LNCaP clone FGC (cell line): Measurements from ENCODE around the gene ZMAT3.

Experiments
- DNase-seq: peaks from one replicate; pipeline ENCODE4 v3.0.0-alpha.2; 2011; ENCODE audit warnings: low read depth
- H3K4me3 ChIP-seq: 2 replicates; pipeline ENCODE4 v1.5.1; 2011; ENCODE audit warnings: mild to moderate bottlenecking, low read depth, low read length, control low read depth
- TF ChIP-seq, protein P1 (sequence below): IDR thresholded peaks from 2 replicates; pipeline ENCODE4 v1.5.1; 2012; ENCODE audit warnings: mild to moderate bottlenecking; ENCODE audit not compliant: control insufficient read depth, insufficient read depth; ENCODE audit errors: extremely low read depth

ZMAT3 gene

DNA sequence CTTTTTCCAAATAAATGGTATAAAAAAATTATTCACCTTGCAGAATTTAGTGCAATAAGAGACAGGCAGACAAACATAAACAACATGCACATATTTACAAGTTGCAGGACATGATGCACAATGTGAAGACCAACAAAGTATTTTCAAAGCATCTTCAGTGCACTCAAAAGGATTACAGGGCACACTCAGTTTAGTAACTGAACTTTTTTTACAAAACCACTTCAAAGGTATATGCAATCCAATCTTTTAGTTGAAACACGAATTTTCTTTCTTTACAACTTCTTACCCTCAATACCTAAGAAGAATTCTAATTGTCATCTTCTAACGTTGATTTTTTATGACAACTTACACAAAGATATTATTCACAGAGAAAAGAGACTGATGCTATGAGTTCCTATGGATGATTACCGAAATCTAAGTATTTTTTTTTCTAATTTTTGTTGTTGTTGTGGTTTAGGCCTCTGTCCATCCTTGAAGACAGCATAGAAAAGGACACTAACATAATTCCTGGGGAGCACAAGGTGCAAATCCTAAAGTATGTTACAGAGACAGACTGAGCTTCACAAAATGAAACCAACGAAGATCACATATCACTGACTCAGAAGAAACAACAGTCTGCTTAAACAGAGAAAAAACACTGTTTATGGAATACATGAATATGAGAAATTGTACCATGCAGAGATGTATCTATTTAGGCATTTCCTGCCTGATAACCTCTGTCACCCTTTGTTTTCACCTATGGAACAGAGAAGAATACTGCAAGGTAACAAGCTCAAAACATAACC lies 50.3 kb downstream of the ZMAT3 start:
- TF ChIP-seq, protein P1, sequence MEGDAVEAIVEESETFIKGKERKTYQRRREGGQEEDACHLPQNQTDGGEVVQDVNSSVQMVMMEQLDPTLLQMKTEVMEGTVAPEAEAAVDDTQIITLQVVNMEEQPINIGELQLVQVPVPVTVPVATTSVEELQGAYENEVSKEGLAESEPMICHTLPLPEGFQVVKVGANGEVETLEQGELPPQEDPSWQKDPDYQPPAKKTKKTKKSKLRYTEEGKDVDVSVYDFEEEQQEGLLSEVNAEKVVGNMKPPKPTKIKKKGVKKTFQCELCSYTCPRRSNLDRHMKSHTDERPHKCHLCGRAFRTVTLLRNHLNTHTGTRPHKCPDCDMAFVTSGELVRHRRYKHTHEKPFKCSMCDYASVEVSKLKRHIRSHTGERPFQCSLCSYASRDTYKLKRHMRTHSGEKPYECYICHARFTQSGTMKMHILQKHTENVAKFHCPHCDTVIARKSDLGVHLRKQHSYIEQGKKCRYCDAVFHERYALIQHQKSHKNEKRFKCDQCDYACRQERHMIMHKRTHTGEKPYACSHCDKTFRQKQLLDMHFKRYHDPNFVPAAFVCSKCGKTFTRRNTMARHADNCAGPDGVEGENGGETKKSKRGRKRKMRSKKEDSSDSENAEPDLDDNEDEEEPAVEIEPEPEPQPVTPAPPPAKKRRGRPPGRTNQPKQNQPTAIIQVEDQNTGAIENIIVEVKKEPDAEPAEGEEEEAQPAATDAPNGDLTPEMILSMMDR: no peak
- DNase-seq: no peak

DNA sequence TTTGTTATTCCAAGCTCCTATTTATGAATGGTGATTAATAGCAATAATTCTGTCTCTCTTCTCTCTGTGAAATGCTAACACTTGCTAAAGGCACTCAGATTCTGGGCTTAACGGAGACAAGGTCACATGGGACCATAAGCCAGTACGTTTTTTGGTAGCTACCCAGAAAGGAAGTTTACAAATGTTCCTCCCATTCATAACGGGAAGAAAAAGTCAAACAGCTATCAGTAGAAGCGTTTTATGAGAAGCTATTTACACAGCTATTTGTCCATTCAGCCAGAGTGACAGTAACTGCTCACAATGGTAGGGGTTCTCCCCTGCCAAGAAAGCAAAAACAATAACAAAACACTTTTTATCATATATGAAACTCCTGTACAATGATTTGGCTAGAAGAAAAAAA lies 51.5 kb downstream of the ZMAT3 start:
- peak; percentile 72 for DNase-seq
- TF ChIP-seq, protein P1: no peak
- no peak overlapping the region for H3K4me3 ChIP-seq

More for the DNA sequence above, 50.3 kb downstream of the ZMAT3 start:
- no peak overlapping the region for H3K4me3 ChIP-seq

DNA sequence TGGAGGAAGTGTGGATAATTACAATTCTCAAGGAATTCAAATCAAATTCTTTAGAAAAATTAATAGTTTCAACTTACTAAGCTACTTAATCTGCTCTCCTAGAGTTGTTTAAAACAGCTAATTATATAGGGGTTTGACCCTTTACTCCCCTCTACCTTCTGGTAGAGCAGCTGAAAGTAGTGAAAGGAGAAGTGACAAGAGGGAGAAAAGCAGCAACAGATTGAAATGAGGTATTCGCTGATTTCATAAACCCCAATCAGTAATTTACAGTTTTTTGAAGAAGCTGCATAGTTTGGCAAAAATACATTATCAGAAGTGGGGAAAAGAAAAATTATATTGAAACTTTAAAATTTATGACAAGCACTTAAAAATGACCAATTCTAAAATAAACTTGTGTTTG lies 52.8 kb downstream of the ZMAT3 start:
- no peak overlapping the region for H3K4me3 ChIP-seq
- no peak for DNase-seq
- TF ChIP-seq, protein P1: no peak

DNA sequence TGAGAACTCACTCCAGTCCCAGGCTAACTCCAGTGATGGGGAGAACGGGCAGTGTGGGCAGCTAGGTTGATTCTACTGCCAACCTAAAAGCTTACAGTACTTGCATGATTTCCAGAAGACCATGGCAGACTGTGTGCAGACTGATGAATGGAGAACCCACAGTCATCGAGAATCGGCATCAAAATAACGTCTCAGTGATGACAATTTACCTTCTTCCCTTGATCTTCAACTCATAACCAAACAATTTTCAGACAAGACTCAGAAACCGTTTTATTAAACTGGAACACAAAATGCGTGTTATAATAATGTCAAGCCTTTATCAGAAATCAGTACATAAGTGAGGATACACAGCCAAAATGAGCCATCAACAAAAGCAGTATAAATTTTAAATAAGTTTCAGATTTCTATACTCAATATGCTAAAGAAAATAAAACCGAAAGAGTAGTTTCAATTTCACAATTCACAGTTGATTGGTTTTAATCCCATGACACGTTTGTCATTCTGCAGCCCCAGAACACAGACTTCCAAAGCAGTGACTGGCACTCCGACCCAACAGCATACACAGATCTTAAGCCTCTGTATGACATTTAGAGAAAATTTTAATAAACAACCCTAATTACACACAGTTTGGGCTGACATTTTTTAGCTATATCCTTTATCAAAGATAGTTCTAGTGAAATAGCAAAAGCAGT lies 54.5 kb downstream of the ZMAT3 start:
- H3K4me3 ChIP-seq: no peak overlapping the region
- TF ChIP-seq, protein P1: no peak
- no peak for DNase-seq

DNA sequence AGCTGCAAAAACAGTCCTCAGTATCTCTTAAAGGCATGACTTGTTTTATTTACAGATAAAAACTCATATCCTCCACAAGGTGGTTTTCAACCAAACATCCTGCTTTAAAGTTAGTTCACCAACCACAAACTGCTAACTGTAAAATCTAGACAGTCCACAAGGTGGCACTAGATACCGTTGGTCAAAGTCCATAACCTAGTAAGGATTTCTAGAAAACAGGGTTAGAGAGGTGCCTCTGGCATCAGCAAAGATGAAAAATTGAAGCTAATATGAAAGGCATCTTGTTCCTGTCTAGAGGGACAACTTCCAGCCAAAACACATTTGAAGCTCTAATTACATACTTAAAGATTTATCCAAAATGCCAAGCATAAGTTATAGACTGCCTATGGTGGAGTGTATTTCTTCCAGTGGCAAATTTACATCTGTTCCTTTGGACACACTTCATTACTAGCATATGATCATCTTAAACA lies 56.0 kb downstream of the ZMAT3 start:
- TF ChIP-seq, protein P1: peak; percentile 81
- H3K4me3 ChIP-seq: no peak overlapping the region
- DNase-seq: peak; percentile 56

DNA sequence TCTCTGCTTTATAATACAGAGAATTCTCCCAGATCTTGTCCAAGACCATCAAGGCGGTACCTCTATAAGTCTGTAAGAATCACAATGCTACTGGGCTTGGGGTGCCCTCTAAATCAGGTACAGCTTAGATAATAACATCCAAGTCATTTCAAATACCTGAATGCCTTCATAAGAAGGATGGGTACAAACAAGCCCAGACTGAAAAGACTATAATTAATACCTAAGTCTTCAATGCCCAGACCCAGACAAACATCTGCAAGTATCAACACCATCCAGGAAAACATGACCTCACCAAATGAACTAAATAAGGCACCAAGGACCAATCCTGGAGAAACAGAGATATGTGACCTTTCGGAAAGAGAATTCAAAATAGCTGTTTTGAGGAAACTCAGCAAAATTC lies 65.9 kb downstream of the ZMAT3 start:
- TF ChIP-seq, protein P1: no peak

DNA sequence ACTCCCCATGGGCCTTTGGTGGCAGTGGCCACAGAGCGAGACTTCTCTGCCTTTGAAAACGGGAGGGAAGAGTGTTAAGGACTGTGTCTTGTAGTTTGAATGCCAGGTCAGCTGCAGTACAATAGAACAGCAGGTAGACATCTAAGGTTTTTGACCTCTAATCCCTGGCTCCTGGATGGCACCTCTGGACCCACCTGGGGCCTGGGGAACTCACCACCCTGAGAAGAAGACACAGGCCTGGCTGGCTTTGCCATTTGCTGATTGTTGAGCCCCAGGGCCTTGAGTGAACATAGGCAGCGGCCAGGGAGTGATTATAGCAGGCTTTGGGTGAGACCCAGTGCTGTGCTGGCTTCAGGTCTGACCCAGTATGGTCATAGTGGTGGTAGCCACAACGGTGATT lies 66.4 kb downstream of the ZMAT3 start:
- DNase-seq: no peak
- TF ChIP-seq, protein P1: no peak
- no peak overlapping the region for H3K4me3 ChIP-seq

More for the DNA sequence above, 65.9 kb downstream of the ZMAT3 start:
- no peak for DNase-seq
- no peak overlapping the region for H3K4me3 ChIP-seq
